ENCODE data around the gene LRRC1. TPM values are rescaled to one million over a fixed set of nuclear protein-coding genes. Genes with fewer than 3 reads are reported as not detected.

The LRRC1 gene
- polyA plus RNA-seq, 1 donor (not counting 4 experiments of a cell fraction or from before 2014, with no cell fraction given): 19.7 TPM

DNA sequence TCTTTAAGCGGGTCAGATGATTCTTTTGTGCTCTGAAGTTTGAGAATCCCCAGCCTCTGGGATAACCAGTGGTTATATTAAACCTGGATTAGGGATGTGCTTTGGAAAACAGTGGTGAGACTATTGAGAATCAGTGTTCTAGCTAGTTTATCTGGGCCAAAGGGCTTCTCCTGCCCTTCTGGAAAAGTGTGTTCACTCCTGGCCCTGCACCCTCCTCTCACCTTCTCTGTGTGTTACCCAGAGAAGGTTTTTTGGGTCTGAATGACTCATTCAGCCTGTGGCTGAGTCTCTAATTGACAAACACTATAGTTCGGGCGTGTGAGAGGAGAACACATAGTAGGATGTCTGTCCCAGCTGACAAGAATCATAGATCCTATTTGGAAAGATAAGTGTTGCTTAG lies 66.7 kb downstream of the LRRC1 start:
- Histone ChIP-seq H3K36me3 (ENCODE audit: control insufficient read depth in 2 of 2, extremely low read depth in 1 of 2, insufficient read depth in 2 of 2, low read length in 2 of 2) (no peaks in the 10 kb centered on the region), H3K79me2 (ENCODE audit: control insufficient read depth, insufficient read depth, low read length) (peaks cover 55% of the 10 kb centered on the region), H3K4me3 (ENCODE audit: control insufficient read depth in 2 of 3, extremely low read depth in 1 of 3, insufficient read depth in 2 of 3, low read depth in 1 of 3, low read length in 3 of 3) (no peak overlapping the region), H3K4me1 (ENCODE audit: control insufficient read depth, extremely low read depth, insufficient read depth, low read length) (peaks cover 41% of the 10 kb centered on the region), H3K9me1 (ENCODE audit: control insufficient read depth, extremely low read depth, insufficient read depth, low read length) (peaks cover 7% of the 10 kb centered on the region), H4K20me1 (ENCODE audit: control insufficient read depth, extremely low read depth, insufficient read depth, low read length) (no peaks in the 10 kb centered on the region), H3K9me3 (ENCODE audit: control insufficient read depth, low read depth, low read length) (no peaks in the 10 kb centered on the region), H3K27me3 (ENCODE audit: control insufficient read depth, extremely low read depth, insufficient read depth, low read length) (no peaks in the 10 kb centered on the region), H2AFZ (ENCODE audit: control insufficient read depth, low read length) (no peak overlapping the region), H3K4me2 (ENCODE audit: control insufficient read depth, extremely low read depth, insufficient read depth, low read depth, low read length) (peak overlapping the region; percentile 38), H3K27ac (ENCODE audit: control insufficient read depth, insufficient read depth, low read length) (peak overlapping the region; percentile 44), H3K9ac (ENCODE audit: control insufficient read depth, extremely low read depth, insufficient read depth, low read length) (no peak overlapping the region)
- no peak for FAIRE-seq
- DNase-seq (ENCODE audit: low read depth, low spot score): no peak
- no peak for TF ChIP-seq EZH2 (IDR thresholded peaks at IDR 0.05; ENCODE audit: low read length)
- TF ChIP-seq, protein P1, sequence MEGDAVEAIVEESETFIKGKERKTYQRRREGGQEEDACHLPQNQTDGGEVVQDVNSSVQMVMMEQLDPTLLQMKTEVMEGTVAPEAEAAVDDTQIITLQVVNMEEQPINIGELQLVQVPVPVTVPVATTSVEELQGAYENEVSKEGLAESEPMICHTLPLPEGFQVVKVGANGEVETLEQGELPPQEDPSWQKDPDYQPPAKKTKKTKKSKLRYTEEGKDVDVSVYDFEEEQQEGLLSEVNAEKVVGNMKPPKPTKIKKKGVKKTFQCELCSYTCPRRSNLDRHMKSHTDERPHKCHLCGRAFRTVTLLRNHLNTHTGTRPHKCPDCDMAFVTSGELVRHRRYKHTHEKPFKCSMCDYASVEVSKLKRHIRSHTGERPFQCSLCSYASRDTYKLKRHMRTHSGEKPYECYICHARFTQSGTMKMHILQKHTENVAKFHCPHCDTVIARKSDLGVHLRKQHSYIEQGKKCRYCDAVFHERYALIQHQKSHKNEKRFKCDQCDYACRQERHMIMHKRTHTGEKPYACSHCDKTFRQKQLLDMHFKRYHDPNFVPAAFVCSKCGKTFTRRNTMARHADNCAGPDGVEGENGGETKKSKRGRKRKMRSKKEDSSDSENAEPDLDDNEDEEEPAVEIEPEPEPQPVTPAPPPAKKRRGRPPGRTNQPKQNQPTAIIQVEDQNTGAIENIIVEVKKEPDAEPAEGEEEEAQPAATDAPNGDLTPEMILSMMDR (optimal IDR thresholded peaks at IDR 0.05 in 1 of 3, IDR thresholded peaks at IDR 0.05 in 1 of 3, conservative IDR thresholded peaks at IDR 0.05 in 1 of 3; ENCODE audit: extremely low read depth in 1 of 3, insufficient read depth in 2 of 3, low read length in 3 of 3): no peak
- dilution Hi-C loops (cut with MboI; ENCODE audit: extremely low pct_ligation_motif_present, low sequenced_read_pairs): no loop called here

DNA sequence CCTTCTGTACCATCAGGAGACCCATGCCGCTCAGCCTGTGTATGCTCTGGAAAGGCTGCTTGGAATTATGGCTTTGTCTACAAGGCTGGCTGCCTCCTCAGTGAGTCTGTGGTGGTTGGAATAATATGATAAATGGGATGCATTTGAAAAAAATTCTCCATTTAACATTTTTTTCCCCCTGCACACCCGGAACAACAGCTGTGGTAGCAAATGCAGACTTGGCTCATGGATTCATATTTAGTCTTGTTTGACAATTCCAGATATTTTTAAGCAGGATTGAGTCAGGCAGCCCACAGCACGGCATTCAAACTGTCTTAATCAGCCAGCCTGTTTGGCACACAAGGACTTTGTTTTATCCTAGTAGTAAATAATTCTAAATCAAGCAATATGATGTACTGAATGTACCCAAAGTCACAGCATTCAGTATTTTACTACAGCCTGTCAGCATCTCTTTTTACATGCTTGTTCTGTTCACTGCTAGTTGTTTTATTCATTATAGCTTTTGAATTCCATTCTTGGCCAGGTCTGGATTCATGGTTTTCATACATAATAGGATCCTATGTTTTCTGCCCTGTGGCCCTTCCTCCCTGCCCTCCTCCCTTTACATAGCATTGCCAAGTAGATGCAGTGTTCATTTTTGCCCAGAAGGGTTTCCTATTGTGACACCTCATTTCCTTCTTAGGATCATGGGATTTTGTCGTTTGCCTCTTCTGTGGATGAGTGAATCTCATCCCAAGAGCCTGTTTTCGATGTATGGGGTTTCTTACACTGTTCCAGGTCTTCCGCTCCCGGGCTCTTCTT lies 68.1 kb downstream of the LRRC1 start:
- Histone ChIP-seq H2AFZ (ENCODE audit: control insufficient read depth, low read length) (no peak overlapping the region), H3K36me3 (ENCODE audit: control insufficient read depth in 2 of 2, extremely low read depth in 1 of 2, insufficient read depth in 2 of 2, low read length in 2 of 2) (no peaks in the 10 kb centered on the region), H3K9ac (ENCODE audit: control insufficient read depth, extremely low read depth, insufficient read depth, low read length) (no peak overlapping the region), H3K9me3 (ENCODE audit: control insufficient read depth, low read depth, low read length) (no peaks in the 10 kb centered on the region), H3K27ac (ENCODE audit: control insufficient read depth, insufficient read depth, low read length) (peak overlapping the region; percentile 39), H3K4me1 (ENCODE audit: control insufficient read depth, extremely low read depth, insufficient read depth, low read length) (peaks cover 32% of the 10 kb centered on the region), H3K4me3 (ENCODE audit: control insufficient read depth in 2 of 3, extremely low read depth in 1 of 3, insufficient read depth in 2 of 3, low read depth in 1 of 3, low read length in 3 of 3) (peak overlapping the region in 2 of 3 experiments; percentile 0 to 18), H3K27me3 (ENCODE audit: control insufficient read depth, extremely low read depth, insufficient read depth, low read length) (no peaks in the 10 kb centered on the region), H3K4me2 (ENCODE audit: control insufficient read depth, extremely low read depth, insufficient read depth, low read depth, low read length) (peak overlapping the region; percentile 17), H3K79me2 (ENCODE audit: control insufficient read depth, insufficient read depth, low read length) (peaks cover 58% of the 10 kb centered on the region), H4K20me1 (ENCODE audit: control insufficient read depth, extremely low read depth, insufficient read depth, low read length) (no peaks in the 10 kb centered on the region), H3K9me1 (ENCODE audit: control insufficient read depth, extremely low read depth, insufficient read depth, low read length) (peaks cover 7% of the 10 kb centered on the region)
- FAIRE-seq (peak; percentile 87), DNase-seq (ENCODE audit: low read depth, low spot score) (no peak)
- dilution Hi-C loops (cut with MboI; ENCODE audit: extremely low pct_ligation_motif_present, low sequenced_read_pairs): no loop called here
- no peak for TF ChIP-seq EZH2 (IDR thresholded peaks at IDR 0.05; ENCODE audit: low read length)
- TF ChIP-seq, protein P1 (optimal IDR thresholded peaks at IDR 0.05 in 1 of 3, IDR thresholded peaks at IDR 0.05 in 1 of 3, conservative IDR thresholded peaks at IDR 0.05 in 1 of 3; ENCODE audit: extremely low read depth in 1 of 3, insufficient read depth in 2 of 3, low read length in 3 of 3): peak in 2 of 3 experiments; percentile 28 to 30

Measured in keratinocyte (primary cell).